GM19438 (cell line): ENCODE results near the gene POU2F2.
A peak's percentile ranks its signal among the peaks of the same experiment; 100 is the strongest.

Experiments used
- ATAC-seq: cut with Tn5 transposase; IDR thresholded peaks from one replicate; pipeline ENCODE4 v1.9.1; 2021; ENCODE audit warnings: low read depth; ENCODE audit not compliant: unreplicated experiment

The POU2F2 gene

DNA sequence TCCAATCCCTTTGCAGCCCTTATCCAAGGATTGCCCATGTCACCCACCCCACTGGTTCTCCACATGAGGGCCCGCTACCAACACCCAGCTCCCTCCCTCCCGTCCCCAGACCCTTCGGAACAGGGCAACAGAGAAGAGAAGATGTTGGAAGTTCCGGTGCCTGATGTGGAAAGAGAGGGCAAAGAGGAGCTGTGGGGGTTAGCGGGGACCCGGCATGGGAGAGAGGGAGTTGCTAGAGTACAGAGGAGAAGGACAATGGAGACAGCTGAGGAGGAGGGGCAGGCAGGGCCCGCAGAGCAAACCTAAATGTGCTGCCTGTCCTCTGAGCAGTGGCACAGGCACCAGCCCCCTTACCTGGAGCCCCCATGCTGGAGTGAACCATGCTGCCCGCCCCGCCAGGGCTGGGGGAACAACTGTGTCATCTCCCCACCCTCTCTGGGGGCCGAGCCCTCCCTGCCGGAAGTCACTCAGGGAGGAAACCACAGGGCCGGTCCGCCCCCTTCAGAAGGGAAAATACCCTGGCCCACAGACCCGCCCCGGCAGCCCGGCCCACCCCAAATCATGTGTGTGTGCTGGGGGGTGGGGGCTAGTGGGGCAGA is at the start of gene POU2F2:
Gene POU2F2 (minus strand): TSS at position 417 of the 599 bp plus-strand sequence. CDS start 35 bp downstream, at position 382.
- ATAC-seq: peak; percentile 45

DNA sequence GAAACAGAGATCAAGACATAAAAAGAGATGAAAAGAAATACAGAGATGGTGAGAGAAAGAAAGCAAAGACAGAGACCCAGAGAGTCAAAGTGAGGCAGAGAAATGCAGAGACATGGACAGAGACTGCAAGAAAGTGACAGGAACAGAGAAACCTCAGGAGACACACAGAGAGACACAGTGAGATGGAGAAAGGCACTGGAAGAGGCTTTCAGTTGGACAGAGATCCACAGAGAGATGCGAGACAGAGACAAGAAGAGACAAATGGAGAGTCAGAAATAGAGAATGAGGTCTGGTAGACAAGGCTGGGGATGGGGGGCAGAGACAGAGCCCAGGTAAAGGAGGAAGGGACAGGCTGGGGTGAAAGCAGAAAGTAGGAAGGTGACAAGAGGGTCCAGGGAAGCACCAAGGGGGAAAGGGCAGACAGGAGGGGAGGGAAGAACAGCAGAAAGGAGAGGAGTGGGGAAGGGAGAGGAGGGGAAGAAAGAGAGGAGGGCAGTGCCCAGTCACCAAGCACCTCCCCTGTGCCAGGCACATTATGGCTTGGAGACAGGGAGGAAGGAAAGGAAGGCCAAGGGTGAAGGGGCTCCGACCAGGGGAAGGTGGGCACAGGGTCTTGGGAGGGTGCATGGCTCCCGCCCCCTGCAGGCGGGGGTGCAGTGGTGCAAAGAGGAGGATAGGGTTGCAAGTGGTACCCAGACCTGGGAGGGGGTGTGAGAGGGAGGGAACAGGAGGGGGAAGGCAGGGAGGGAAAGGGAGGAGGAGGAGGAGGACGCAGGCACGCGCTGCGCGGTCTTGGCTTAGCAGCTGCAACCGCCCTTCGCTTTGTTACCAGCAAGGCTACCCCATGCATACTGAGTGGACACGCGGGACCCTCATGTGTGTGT is 46.8 kb upstream of the POU2F2 start:
- no peak for ATAC-seq

DNA sequence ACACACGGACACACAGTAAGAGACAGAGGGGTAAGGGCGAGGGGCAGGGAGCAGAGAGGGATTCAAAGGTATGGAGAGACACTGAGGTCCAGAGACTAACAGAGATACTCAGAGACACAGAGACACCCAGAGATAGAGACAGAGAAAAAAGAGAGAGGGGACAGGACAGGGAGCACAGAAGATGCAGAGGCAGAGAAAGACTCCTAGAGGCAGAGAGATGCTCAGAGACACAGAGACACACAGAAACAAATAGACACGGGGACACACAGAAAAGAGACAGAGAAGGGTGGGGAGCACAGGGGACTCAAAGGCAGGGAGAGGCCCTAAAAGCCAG is 45.4 kb upstream of the POU2F2 start:
- ATAC-seq: no peak

DNA sequence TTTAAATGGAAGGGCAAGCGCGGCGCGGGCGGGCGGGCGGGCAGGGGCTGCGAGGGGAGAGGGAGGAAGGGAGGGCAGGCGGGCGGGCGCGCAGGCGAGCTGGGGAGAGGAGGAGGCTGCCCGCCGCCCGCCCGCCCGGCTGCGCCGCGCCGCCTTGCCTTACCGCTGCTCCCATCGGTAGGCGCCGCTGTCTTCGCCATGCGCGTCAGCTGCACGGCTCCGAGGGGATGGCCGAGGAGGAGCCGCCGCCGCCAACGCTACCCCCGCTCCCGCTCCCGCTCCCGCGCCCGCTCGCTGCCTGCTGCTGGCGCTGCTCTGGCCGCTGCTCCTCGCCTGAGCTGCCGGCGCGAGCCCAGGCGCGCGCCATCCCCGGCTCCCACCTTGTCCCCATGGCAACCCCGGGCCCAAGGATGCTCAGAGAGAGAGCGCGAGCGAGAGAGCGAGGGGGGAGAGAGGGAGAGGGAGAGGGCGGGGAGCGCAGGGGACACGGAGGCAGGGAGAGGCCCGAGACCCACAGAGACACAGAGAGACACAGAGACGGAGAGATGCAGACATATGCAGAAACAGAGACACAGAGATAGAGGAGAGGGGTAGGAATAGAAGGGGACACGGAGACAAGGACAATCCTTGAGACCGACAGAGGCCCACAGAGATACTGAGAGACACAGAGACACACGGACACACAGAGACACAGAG is 44.9 kb upstream of the POU2F2 start:
- no peak for ATAC-seq

DNA sequence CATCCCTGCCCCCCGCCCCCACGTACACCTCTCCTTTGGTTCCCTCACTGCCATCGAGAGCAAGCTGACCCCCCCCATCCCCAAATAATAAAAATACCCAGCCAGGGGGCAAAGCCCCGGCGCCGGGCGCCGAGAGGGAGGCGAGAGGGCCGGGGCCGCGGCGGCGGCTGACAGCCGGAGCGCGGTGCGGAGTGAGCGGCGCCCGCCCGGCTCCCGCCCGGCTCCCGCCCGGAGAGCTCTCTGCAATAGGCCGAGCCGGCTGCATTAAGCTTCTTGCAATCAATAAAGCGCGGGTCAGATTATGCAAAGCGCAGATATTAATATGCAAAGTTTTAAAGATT is 44.4 kb upstream of the POU2F2 start:
- ATAC-seq: no peak

DNA sequence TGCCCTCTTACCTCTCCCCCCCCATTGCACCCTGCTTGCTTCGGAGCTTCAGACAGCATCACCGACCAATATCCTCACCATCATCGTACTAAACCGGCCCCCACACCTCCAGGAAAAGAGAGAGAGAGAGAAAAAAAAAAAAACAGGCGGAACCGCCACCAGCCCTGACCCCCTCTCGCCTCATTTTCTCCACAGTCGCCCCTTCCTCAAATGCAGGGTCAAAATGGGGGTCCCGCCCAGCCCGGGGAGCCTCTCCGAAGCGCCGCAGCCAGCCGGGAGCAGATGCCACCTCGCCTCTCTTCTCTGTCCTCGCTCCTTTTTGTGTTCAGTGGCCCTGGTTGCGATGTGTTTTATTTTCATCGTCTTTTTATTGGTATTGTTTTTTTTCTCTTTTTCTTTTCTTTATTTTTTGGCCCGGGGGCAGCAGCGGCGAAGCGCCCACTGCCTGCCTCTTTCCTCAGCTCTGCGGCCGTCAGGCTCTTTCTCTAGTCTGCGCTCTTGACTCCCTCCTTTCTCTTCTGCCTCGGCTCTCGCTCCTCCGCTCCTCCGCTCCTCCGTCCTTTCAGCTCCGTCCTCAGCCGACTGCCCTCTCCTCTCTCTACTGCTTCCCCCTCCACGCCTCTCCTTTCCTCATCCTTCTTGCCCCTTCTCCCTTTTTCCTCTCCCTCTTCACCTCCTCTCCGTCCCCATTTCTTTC is 43.9 kb upstream of the POU2F2 start:
- no peak for ATAC-seq

DNA sequence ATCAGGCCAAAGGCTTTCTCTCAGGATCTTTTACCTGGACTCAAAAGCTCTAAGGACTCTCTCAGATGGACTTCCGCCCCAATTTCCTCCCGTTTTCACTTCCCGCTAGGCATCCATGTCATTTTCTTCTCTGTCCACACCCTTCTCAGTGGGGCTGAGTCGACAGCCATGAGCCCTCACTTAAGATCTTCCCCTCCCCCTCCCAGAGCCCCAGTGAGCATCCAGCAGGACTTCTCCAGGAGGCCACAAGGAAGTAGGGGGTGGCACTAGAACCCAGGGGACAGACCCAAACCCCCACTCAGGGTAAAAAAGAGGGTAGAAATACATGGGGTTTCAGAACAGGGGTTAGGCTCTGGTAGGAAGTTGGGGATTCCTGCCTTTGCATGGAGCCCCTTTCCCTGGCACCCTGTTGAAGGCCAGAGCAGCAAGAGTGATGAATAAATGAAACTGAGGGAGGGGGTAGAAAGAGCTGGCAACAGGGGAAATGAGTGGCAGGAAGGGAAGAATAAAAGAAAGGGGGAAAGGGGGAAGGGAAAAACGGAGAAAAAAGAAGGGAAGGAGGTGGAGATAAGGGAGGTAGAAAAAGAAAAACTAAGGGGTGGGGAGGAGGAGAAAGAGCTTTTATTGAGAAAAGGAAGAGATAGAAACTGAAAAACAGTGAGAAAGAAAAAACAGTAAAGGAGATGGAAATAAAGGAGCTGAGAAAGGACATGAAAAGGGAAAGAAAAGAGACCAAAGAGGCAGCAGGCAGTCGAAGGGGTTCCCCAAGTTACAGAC is 42.9 kb upstream of the POU2F2 start:
- no peak for ATAC-seq

DNA sequence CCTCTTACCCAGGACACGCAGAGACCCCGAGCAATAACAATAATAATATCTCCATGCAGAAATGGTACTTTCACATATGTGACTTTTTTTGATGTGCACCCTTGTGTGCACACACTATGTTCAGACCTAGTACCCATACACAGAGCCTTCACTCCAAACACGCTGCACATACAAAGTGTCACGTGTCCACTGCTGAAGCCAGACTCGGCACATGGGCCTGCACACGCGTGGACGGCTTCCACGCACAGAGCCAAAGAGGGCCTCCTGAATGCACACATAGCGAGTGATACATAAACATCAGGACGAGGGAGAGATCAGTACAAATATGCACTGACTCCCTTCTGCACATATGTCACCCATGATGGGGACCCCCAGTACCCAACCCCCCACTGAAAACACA is 41.9 kb upstream of the POU2F2 start:
- ATAC-seq: no peak

DNA sequence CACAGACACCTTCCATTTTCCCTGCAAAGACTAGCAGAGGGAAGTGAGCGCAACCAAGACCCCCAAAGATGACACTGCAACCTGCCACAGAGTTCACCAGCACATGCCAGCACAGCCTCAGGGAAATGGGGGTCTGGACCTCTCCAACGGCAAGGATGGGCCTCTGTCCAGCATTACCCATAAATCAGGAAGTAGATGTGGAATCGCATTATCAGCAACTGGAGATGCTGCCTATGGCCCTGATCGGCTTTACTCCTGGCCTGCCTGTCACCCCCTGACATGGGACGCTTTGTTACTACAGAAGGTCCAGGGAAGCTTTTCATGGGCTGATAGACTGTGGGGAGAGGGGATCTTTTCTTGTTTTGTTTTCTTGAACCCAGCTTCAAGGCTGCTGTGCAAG is 41.4 kb upstream of the POU2F2 start:
- no peak for ATAC-seq

DNA sequence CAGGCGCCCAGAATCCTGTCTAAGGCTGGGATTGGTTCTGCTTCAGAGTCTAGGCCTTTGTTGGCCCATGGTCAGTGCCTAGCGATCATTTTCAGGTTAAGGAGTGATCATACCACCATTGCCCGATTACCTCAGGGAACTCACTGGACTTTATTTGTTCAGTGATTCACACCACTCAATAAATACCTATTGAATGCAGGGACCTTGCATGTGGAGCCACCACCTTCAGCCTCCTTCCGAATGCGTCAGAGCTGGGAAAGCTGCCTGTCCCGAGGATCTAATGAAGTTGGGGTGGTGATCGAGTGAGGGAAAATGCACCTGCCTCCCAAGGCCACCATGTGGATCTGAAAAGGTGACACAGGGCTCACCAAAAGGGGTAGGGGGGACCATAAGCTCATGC is 40.0 kb upstream of the POU2F2 start:
- ATAC-seq: no peak

DNA sequence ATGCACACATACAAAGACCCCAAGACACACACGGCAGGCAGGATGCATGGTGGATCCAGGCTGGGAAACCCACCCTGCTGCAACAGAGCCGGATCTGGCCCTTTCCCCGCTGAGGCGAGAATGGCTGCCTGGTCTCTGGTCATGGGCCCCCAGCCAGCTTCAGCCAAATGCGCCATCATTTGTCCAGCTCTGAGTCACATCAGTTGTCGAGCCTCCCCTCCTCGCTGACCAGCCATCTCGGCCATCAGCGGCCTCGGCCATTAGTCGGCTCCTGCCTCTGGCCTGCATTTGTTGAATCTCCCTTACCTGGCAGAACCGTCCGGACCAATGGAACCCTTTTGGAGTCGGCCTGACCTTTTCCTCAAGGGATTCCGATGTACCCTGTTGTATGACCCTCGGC is 38.5 kb upstream of the POU2F2 start:
- ATAC-seq: no peak

DNA sequence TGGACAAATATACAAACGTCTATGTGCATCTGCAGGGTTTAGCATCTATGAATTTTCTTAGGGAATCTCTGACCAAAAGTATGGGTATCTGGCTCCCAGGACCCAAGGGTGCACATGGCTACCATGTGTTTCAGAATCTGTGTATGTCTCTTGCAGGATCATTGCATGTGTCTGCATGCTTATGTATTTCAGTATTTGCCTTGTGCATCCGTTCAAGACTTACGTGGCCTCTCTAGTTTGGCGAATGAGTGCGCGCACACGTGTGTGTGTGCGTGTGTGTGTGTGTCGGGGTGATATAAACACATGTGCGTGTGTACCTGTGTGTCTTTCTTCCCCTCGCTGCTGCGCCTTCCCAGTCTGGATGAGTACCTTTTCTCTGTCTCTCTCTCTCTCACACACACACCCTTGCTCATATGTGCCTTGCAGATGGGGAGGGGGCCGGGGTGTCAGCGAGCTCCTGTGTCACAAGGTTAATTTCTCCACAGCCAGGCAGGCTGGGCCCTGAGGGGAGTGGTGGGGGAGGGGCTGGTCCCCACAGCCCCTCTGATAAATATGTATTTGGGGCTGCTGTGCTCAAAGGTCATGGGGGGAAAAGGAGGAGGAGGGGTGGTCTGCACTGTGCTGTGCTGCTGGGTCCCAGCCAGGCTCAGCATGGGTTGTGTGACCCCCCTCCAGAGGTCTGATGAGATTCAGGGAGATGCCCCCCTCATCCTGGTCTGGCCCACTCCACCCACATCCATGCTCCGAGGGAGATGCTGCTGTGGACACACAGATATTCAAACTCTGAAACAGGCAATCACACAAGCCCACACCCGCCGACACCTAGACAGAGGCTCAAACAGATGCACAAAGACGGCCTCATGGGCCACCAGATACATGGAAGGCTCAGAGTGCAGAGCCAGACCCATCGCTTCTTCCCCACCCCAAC is 37.5 kb upstream of the POU2F2 start:
- no peak for ATAC-seq

DNA sequence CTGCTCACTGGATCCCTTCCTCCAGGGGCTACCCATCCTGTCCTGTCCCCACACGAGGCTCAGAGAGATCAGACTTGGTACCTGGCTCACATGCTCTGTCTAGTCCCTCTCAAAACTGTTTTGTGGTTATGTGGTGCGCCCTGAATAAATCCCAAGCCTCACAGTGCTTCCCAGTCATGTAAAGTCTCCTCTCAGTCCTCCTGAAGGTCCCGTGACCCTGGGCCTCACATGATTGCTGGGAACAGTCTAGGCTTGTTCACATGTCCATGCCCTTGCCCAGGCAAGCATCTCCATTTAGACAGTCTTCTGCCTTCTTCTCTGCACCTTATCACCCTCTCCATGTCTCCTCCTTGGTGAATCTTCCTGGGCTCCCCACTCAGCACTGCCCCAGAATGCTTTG is 36.0 kb upstream of the POU2F2 start:
- no peak for ATAC-seq

DNA sequence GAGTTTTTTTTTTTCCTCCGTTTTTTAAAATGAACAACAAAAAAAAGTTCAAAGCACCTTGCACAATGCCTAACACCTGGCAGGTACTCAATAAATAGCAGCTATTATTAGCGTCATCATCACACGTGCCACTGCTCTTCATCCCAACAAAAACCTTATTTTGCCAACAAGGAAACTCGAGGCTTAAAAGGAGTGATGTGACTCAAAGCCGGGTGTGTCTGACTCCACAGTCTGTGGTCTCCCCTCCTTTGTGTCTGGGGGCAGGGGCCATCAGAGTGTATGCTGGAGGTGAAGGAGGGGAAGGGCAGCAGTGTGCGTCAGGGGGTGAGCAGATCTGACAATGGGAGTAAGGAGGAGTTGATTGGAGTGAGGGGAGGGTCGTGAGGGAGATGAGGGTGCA is 34.1 kb upstream of the POU2F2 start:
- no peak for ATAC-seq

DNA sequence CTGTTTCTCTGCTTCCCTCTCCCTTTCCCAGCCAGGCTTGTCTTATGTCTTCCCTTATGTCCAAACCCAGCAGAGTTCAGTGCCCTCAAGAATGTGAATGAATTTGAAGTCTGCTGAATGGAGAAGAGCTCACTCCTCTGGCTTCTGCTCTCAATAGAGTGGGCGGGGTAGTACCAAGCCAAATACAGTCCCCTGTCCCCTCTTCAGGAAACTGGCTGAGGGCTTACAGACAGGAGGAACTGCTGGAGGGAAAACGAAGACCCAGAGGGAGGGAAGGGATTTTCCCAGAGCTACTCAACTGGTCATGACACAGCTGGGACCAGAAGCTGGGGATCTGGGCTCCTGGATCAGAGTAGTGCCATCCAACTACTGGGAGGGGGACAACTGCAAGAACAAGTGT is 32.9 kb upstream of the POU2F2 start:
- no peak for ATAC-seq

DNA sequence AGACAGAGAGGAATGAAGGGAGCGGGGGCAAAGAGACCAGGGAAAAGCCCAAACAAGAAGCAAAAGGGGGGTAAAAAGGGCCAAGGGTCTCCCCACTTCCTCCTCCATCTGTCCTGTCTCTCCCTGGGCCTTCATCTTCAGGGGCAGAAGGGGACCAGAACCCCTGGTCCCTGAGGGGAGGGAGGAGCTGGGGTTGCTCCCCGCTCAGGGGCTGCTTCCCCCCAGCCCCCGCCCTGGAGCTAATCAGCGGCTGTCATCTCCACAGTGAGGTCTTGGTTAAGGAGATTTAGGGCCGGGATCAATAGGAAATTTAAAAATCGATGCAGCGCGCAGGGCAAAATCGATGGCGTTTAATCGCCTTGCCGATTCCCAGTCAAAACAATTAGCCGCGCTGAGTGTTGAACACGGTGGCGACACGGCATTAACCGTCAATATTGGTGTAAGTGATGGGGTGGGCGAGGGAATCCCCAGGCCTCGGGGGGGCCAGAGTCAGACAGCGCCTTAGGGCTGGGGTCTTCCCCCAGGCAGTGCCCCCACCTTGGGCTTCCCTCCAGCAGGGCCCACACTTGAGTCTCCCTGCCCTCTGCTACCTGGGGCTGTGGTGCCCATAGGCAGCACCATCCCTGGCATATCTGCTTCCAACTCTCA is 29.5 kb upstream of the POU2F2 start:
- no peak for ATAC-seq

DNA sequence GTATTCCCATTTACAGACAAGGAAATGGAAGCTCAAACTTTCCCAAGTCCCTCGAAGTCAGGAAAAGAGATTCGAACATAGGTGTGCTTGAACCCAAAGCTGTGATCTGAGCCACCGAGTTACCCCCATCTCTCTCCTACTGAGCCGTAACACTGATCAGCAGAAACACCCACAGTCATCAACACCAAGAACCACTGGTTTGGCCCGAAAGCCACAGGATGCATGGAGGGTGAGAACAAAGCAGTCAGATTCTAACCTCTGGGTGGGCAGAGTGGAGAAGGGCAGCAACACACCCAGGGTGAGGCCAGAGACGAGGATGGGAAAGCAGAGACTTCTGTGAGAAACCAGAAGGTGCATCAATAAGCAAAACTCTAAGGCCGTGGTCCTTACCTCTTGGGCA is 27.7 kb upstream of the POU2F2 start:
- no peak for ATAC-seq

DNA sequence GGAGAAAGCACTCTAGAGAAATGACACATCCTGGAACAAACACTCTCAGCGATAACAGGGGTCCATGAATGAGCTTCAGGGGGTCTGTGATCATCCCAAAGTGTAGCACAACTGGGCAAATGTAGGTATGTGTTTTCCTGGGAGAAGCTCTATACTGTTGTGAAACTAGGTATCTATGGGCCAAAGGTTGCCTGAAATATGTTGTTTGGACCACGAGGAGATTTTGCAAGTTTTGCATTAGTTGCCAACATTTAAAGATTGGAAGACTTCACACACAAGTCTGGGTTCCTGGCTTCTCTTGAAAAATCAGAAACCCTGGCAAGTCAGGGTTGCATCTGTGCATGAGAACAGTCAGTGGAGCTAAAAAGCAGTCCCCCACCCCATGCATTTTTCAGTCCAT is 26.7 kb upstream of the POU2F2 start:
- ATAC-seq: no peak

DNA sequence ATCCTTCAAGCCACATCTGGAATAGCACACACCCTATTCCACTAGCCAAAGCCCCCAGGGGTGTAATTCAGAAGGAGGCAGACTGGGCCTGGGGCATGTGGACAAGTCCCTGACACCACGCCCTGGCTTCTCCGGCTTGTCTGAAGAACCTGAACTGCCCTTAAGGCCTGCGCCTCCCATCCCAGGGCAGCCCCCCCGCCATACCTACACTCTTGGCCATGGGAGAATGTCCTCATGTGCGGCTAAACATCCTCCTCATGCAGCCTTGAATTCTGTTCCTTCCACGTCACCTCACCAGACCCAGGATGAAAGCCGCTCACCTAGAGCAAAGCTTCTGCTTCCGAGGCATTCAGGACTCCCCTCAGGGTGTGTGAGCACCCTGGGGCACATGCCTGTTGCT is 24.3 kb upstream of the POU2F2 start:
- ATAC-seq: no peak
